Limb (tissue), 2 donors: Measurements from ENCODE around the gene MCM9.
"Not testable (repeated sequence)": the region's sequence is repeated elsewhere in the genome, so short reads cannot be mapped to it uniquely, and the experiment has no call there.

Experiments
- DNase-seq, 2 donors: peaks; one replicate each; pipeline ENCODE4 v3.0.0-alpha.2; 2016; ENCODE audit errors: extremely low spot score in 2 of 2

Gene MCM9

GRCh38 chr6:118770112-118770788 is 164.7 kb downstream of the MCM9 start:
- no peak for DNase-seq

GRCh38 chr6:118768904-118769325 is 166.0 kb downstream of the MCM9 start:
- no peak for DNase-seq

- DNase-seq = no peak
These were observed 166.5 kb downstream of the MCM9 start for GRCh38 chr6:118768441-118768840.

- not testable (repeated sequence) for DNase-seq
These were observed 169.6 kb downstream of the MCM9 start for GRCh38 chr6:118765316-118765715.

GRCh38 chr6:118764766-118765165 is 170.2 kb downstream of the MCM9 start:
- no peak for DNase-seq
